ENCODE results near the gene VGLL4.

DNA sequence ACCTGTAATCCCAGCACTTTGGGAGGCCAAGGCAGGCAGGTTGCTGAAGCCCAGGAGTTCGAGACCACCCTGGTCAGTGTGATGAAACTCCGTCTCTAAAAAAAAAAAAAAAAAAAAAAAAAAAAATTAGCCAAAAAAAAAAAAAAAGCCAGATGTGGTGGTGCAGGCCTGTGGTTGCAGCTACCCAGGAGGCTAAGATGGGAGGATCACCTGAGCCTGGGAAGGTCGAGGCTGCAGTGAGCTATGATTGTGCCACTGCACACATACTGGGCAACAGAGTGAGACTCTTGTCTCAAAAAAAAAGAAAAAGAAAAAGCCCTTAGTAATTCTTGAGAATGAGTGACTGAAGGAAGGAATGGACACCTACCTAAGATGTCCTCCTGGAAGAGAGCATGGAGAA lies 105.1 kb downstream of the VGLL4 start:
- TF ChIP-seq EZH2 (IDR thresholded peaks at IDR 0.05; ENCODE audit: borderline replicate concordance, low read length): no peak
- TF ChIP-seq, protein P1, sequence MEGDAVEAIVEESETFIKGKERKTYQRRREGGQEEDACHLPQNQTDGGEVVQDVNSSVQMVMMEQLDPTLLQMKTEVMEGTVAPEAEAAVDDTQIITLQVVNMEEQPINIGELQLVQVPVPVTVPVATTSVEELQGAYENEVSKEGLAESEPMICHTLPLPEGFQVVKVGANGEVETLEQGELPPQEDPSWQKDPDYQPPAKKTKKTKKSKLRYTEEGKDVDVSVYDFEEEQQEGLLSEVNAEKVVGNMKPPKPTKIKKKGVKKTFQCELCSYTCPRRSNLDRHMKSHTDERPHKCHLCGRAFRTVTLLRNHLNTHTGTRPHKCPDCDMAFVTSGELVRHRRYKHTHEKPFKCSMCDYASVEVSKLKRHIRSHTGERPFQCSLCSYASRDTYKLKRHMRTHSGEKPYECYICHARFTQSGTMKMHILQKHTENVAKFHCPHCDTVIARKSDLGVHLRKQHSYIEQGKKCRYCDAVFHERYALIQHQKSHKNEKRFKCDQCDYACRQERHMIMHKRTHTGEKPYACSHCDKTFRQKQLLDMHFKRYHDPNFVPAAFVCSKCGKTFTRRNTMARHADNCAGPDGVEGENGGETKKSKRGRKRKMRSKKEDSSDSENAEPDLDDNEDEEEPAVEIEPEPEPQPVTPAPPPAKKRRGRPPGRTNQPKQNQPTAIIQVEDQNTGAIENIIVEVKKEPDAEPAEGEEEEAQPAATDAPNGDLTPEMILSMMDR (conservative IDR thresholded peaks at IDR 0.05 in 1 of 2, IDR thresholded peaks at IDR 0.05 in 1 of 2; ENCODE audit: extremely low read depth in 1 of 2, insufficient read depth in 1 of 2, low read depth in 1 of 2, low read length in 2 of 2): no peak

All from mammary epithelial cell (primary cell).